ENCODE measurements around the gene TSR3. TPM values are rescaled to one million over a fixed set of nuclear protein-coding genes. Genes with fewer than 3 reads are reported as not detected.

TSR3 gene
- total and polyA plus RNA-seq, 2 experiments from 2014 or later: 105 to 110 TPM

GRCh38 chr16:1311212-1311737 is 40.4 kb downstream of the TSR3 start:
- Histone ChIP-seq H3K27me3 (replicated peaks; ENCODE audit: insufficient read depth) (no peaks in the 10 kb centered on the region), H2AFZ (no peak overlapping the region), H3K9ac (peak overlapping the region; percentile 99), H3K4me2 (ENCODE audit: unreplicated experiment) (peak overlapping the region; percentile 89), H3K4me3 (peak overlapping the region; percentile 99), H3K4me1 (ENCODE audit: insufficient read depth) (peaks cover 16% of the 10 kb centered on the region), H3F3A (ENCODE audit: insufficient read depth) (peaks cover 12% of the 10 kb centered on the region; the same call in 1 of the 2 replicates), H3K9me3 (ENCODE audit: low read depth) (no peaks in the 10 kb centered on the region), H3K9me2 (ENCODE audit: insufficient read depth) (no peaks in the 10 kb centered on the region), H4K20me1 (ENCODE audit: insufficient read depth) (peaks cover 21% of the 10 kb centered on the region), H3K27ac (peak overlapping the region; percentile 78), H3K79me2 (ENCODE audit: insufficient read depth) (peaks cover 64% of the 10 kb centered on the region), H3K36me3 (ENCODE audit: low read depth) (peaks cover 3% of the 10 kb centered on the region; the same call in 1 of the 2 replicates)
- no peak for TF ChIP-seq EZH2phosphoT487 (IDR thresholded peaks at IDR 0.05; ENCODE audit: insufficient read depth, low read depth)
- TF ChIP-seq EZH2 (IDR thresholded peaks at IDR 0.05; ENCODE audit: insufficient read depth, poor library complexity, severe bottlenecking): no peak
- 10% methylated on average over 11 to 12 of the region's 13 CpGs for WGBS, 2 experiments (ENCODE audit: low coverage in 1 of 2, low lambda C conversion rate in 2 of 2, missing lambda C conversion rate in 2 of 2)
- in situ Hi-C loops (cut with MboI): no loop called here
- peak; percentile 30 for DNase-seq

- Histone ChIP-seq H3K9me2 (ENCODE audit: insufficient read depth) (no peaks in the 10 kb centered on the region), H3K4me1 (ENCODE audit: insufficient read depth) (peaks cover 16% of the 10 kb centered on the region), H4K20me1 (ENCODE audit: insufficient read depth) (peaks cover 21% of the 10 kb centered on the region), H3K4me3 (peak overlapping the region; percentile 99), H2AFZ (no peak overlapping the region), H3K9me3 (ENCODE audit: low read depth) (no peaks in the 10 kb centered on the region), H3K4me2 (ENCODE audit: unreplicated experiment) (peak overlapping the region; percentile 89), H3K36me3 (ENCODE audit: low read depth) (no peaks in the 10 kb centered on the region), H3F3A (ENCODE audit: insufficient read depth) (peaks cover 12% of the 10 kb centered on the region; the same call in 1 of the 2 replicates), H3K27me3 (replicated peaks; ENCODE audit: insufficient read depth) (no peaks in the 10 kb centered on the region), H3K27ac (peak overlapping the region; percentile 78), H3K79me2 (ENCODE audit: insufficient read depth) (peaks cover 59% of the 10 kb centered on the region), H3K9ac (peak overlapping the region; percentile 99)
- in situ Hi-C loops (cut with MboI): no loop called here
- no peak for TF ChIP-seq EZH2phosphoT487 (IDR thresholded peaks at IDR 0.05; ENCODE audit: insufficient read depth, low read depth)
- TF ChIP-seq EZH2 (IDR thresholded peaks at IDR 0.05; ENCODE audit: insufficient read depth, poor library complexity, severe bottlenecking): no peak
- DNase-seq: peak; percentile 65
- 3 to 4% methylated on average over 14 of the region's 14 CpGs for WGBS, 2 experiments (ENCODE audit: low coverage in 1 of 2, low lambda C conversion rate in 2 of 2, missing lambda C conversion rate in 2 of 2)
Observed at GRCh38 chr16:1310832-1311200, 40.9 kb downstream of the TSR3 start.

- Histone ChIP-seq H2AFZ (no peak overlapping the region), H4K20me1 (ENCODE audit: insufficient read depth) (peaks cover 21% of the 10 kb centered on the region), H3K9ac (peak overlapping the region; percentile 99), H3K79me2 (ENCODE audit: insufficient read depth) (peaks cover 53% of the 10 kb centered on the region), H3K4me2 (ENCODE audit: unreplicated experiment) (peak overlapping the region; percentile 89), H3F3A (ENCODE audit: insufficient read depth) (peaks cover 12% of the 10 kb centered on the region; the same call in 1 of the 2 replicates), H3K4me1 (ENCODE audit: insufficient read depth) (peaks cover 16% of the 10 kb centered on the region), H3K27ac (peak overlapping the region; percentile 78), H3K9me2 (ENCODE audit: insufficient read depth) (no peaks in the 10 kb centered on the region), H3K36me3 (ENCODE audit: low read depth) (no peaks in the 10 kb centered on the region), H3K4me3 (peak overlapping the region; percentile 99), H3K27me3 (replicated peaks; ENCODE audit: insufficient read depth) (no peaks in the 10 kb centered on the region), H3K9me3 (ENCODE audit: low read depth) (no peaks in the 10 kb centered on the region)
- in situ Hi-C loops (cut with MboI): no loop called here
- peak; percentile 79 for DNase-seq
- no peak for TF ChIP-seq EZH2 (IDR thresholded peaks at IDR 0.05; ENCODE audit: insufficient read depth, poor library complexity, severe bottlenecking)
- no peak for TF ChIP-seq EZH2phosphoT487 (IDR thresholded peaks at IDR 0.05; ENCODE audit: insufficient read depth, low read depth)
- WGBS, 2 experiments (ENCODE audit: low coverage in 1 of 2, low lambda C conversion rate in 2 of 2, missing lambda C conversion rate in 2 of 2): 1% methylated on average over 40 to 55 of the region's 77 CpGs
Observed at GRCh38 chr16:1309888-1310831, 41.5 kb downstream of the TSR3 start.

- Histone ChIP-seq H4K20me1 (ENCODE audit: insufficient read depth) (peaks cover 21% of the 10 kb centered on the region), H3K4me2 (ENCODE audit: unreplicated experiment) (peak within 1 kb of the TSS; percentile 89), H3K4me3 (peak within 1 kb of the TSS; percentile 99), H3K27ac (peak within 1 kb of the TSS; percentile 98), H3K27me3 (replicated peaks; ENCODE audit: insufficient read depth) (no peaks in the 10 kb centered on the region), H3K4me1 (ENCODE audit: insufficient read depth) (peaks cover 16% of the 10 kb centered on the region), H3K9ac (peak within 1 kb of the TSS; percentile 99), H3K9me3 (ENCODE audit: low read depth) (no peaks in the 10 kb centered on the region), H2AFZ (peak within 1 kb of the TSS; percentile 91), H3K9me2 (ENCODE audit: insufficient read depth) (no peaks in the 10 kb centered on the region), H3K36me3 (ENCODE audit: low read depth) (no peaks in the 10 kb centered on the region), H3F3A (ENCODE audit: insufficient read depth) (peaks cover 12% of the 10 kb centered on the region; the same call in 1 of the 2 replicates), H3K79me2 (ENCODE audit: insufficient read depth) (peaks cover 44% of the 10 kb centered on the region)
- peak; percentile 95 for DNase-seq
- no peak for TF ChIP-seq EZH2 (IDR thresholded peaks at IDR 0.05; ENCODE audit: insufficient read depth, poor library complexity, severe bottlenecking)
- TF ChIP-seq EZH2phosphoT487 (IDR thresholded peaks at IDR 0.05; ENCODE audit: insufficient read depth, low read depth): no peak
- in situ Hi-C loops (cut with MboI): no loop called here
- 1 to 2% methylated on average over 24 to 96 of the region's 117 CpGs for WGBS, 2 experiments (ENCODE audit: low coverage in 1 of 2, low lambda C conversion rate in 2 of 2, missing lambda C conversion rate in 2 of 2)
Observed at GRCh38 chr16:1308977-1309885, 42.4 kb downstream of the TSR3 start, which contains the start of gene UBE2I. TSS of gene UBE2I (plus strand) at chr16:1309636. CDS start at chr16:1314031, 4,395 bp downstream.

Measured in GM23248 (cell line).